Embryonic facial prominence (tissue), 1 donor: ENCODE measurements around the gene LRRC72.
"Not testable (repeated sequence)": the region's sequence is repeated elsewhere in the genome, so short reads cannot be mapped to it uniquely, and the experiment has no call there.

Source experiments
- DNase-seq: peaks from one replicate; pipeline ENCODE4 v3.0.0-alpha.2; 2016; ENCODE audit errors: extremely low spot score

The LRRC72 gene

DNA sequence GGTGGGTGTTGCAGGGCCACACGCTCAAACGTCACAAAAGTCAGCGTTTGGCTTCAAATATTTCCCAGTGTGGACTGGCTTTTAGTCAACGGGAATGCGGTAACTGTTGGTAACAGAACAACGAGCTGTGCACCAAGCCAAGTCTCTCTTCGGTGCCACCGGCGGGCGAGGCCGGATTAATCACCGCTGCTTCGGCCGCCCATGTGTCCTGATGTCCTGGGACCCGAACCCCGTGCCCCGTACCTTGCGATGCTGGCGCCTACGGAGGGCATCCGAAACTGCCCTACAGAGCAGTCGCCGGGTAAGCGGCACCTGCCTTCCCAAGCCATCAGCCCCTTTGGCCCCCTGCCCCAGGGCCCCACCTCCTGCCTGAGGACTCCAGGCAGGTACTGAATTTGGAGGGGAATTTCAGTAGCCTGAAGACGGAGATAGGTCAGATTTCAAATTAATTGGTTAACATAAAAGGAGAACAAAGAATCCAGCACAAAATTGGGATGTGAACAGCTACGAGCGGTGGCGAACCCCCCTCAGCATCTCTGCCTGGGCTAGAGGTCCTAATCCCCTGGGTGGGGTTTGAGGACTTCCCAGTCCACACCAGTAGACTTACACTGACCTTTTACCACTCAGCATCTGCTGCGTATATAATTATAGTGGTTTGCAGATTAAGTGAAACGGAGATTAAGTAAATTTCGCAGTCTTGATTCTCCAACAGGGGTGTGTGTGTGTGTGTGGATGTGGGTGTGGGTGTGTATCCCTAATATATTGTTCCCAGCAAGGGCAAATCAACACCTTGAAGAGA is at the start of gene LRRC72:
Gene LRRC72 (plus strand): TSS at position 84 of the 799 bp plus-strand sequence. CDS start 128 bp downstream, at position 212.
- DNase-seq: no peak

DNA sequence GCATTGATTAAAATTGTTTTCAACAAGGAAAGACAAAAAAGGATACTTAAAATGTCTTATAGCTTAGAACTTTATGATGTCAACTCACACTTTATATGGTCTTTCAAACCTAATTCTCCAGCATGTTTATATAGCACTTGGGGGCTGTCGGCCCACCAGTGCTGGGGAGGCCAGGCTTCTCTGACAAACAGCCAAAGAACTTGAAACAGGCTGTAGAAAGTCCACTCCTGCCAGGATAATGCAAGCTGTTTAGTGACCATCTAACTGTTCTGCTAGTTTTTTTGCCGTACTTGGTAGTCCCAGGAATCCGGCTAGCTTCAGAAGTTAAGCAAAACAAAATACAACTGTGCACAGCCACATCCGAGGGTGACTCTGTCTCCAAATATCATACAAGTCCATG is 47.5 kb upstream of the LRRC72 start:
- DNase-seq: no peak

DNA sequence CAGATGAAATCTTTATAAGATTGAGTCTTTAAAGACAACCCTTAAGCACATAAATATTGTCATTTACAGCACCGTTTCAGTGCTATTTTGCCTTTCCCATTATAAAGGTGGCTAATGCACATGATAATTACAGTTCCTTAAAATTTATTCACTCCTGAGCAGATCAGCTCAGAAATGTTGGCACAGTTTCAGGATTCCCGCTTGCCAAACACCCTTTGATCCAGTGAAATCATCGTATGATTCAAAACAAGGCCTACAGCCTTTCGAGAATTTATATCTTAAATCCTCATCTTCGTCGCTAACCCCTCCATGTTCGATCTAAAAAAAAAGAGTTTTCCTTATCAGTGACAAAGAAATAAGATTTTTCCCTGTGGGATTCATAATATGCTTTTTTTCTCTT is 47.0 kb upstream of the LRRC72 start:
- no peak for DNase-seq

DNA sequence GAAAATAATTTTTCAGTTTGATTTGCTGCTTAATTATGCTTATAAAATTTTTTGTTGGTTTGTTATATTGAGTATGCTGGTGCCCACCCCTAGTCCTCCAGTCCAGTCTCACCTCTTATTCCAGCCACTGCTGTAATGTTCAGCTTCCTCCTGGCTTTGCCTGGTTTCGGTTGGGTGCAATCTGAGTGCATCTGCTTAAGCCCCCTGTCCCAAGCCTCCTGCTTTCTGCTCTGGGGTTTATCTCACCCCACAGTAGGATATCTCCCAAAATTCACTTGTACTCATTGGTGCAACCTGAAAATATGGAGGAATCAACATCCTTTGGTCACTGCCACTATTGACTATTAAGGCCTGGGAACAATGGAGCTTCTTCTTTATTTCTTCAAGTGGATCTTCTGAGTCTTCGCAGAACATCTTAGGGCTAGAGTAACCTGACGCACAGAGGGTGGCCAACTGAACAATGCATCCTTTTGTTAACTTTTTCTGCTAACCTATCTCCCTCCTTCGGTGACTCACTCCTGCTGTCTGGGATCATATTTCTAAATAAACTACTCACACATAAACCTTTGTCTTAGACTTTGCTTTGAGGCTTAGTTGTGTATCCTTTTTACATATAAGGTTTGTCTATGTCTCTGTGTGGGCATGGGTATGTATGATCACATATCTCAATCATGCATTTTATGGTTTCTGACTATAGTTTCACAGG is 42.0 kb upstream of the LRRC72 start:
- no peak for DNase-seq

DNA sequence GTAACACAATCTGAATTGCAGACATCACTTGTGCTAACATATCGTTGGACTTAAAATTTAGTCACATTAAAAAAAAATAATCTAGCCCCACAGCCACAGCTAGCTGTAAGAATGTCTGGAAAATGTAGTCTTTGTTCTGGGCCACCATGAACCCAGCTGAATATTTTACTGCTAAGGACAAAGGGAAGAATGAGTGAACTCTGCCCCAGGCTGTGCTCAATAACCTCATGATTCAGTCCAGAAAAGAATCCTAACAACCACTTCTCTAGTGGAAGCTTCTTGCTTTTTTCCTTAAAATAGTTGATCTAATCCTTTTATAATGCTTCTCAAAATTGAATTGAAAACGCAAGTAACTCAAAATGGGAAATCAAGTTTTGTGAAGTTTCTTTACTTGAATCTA is 35.5 kb upstream of the LRRC72 start:
- no peak for DNase-seq

DNA sequence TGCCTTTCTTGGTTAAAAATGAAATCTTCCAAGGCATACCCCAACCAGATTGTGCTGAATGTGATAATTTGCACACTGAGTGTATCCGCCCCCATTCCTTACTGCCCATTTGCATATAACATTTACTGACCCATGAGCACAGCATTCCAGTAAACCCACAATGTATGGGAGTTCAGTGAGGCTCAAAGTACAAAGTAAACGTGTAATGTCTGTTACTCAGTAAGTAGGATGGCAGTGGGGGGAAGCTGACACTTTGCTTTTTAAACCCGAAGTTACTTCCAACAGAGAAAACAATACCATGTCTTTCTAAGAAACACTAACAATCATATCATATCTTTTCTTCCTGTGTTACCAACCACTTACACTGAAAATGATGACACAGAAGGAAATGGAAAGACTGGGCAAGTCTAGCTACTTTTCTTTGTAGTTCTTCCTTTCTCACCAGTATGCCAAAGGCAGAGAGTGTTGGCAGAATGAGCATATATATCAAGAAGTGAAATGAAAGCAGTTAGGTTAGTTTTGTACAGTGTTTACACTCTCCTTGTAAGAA is 34.0 kb upstream of the LRRC72 start:
- DNase-seq: no peak

DNA sequence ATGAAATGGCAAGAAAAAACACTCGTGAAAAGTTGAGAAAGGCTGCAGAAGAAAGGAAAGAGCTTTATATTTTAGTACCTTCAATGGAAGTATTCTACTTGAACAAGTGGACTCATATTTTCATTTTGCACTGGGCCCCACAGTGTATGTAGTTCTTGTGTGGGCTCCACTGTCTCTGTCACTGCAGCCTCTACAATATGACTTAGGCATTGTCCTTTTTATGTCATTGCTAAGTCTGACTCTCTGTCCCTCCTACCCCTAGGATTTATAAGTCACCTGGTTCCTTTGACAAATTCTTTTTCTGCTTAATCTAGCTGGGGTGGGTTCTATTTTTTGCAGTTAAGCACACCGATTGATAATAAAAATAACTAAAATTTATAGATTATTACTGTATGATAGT is 33.4 kb upstream of the LRRC72 start:
- DNase-seq: no peak

DNA sequence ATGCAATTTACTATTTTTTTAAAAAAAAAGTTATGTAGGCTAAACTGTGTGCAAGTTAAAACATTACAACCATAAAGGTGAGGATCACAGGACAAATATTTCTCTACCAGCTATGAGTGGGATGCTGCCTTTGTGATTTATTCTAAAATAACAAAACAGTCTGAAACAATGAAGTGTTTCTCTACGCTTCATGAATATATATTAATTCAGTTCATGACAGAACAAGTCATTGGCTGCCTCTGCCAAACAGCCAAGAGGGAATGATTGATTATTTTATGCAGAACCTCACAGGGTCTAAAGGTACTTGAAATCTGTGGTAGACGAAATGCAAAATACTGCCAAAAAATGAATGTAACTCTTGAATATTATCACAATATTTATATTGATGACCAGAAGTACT is 32.1 kb upstream of the LRRC72 start:
- no peak for DNase-seq

DNA sequence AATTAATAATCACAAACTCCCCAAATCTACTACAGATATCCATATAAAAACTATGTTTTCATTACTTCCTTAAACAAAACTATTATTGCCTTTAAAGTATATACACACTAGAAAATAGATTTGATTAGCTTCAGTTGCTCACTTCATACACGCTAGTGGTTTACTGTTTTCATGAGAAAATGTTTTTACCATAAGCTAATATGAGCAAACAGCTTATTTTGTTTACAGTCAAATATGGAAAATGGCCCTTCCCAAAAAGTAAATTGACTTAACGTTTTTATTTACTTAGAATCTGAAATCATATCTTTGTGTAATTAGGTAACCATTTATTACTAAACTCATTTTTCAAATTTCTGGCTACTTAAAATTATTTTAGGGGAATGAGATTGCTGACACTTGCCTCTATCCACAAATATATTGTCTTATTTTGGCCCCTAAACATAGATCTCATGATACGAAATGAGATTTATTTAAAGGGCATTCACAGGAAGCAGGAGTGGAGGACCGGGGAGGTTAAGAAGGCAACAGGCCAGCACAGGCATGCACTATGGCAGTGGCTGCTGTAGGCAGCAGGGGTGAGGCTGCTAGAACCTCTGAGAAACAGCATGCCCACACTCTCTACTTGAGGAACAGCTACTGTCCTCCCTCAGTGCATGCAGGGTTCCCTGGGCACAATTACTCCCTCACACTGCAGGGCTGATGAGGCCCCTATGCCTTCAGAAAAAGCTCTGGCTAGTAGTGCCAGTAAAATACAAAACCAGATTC is 31.5 kb upstream of the LRRC72 start:
- no peak for DNase-seq

DNA sequence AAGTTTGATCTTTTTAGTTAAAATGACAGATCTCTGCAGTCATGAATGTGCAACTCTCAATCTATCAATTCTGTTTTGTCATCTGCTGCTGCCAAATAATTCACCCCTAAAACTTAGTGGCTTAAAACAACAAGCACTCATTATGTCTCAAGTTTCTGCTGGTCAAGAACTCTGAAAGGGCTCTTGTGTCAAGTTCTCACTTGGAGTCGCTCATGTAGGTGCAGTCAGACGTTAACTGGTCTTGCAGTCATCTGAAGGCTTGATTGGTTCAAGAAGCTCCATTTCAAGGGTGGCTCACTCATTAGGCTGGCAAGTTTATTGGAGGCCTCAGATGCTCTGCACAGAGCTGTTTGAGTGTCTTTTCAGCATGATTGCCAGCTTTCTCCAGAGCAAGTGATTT is 28.5 kb upstream of the LRRC72 start:
- no peak for DNase-seq

DNA sequence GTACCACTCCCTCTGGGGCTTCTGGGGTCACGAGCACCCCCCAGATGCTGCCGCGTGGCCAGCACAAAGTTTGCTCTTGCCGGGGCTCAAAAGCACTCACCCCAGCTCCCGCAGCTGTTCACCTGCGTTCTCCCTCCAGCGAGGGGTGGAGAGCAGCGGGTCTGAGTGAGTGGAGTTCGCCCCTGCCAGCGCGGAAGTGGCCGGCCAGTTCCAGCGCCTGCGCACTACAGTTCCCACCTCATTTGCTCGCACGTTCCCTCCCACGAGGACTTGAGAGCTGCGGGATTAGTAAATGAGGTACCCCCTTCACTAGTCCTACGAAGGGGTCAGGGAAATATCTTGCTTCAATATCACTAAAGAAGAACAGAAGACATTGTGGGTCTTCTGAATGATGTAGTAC is 24.3 kb upstream of the LRRC72 start:
- DNase-seq: no peak

DNA sequence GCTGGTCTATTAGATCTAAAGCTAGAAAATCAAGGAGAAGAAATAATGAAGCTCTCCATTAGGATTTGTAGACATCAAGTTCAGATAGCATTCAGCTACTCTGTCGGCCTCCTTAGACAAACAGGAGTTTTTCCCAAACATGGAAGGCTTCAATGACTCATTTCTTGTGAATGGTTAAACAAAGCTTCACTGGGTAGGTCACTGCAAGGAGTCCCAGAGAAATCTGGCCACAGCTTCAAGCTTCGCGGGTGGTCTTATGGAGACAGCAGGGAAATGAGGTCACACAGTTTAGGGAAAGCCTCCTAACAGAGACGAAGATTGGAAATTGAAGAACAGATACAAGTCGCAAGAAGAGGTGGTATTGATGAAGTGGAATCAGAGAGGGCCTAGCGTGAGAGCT is 22.6 kb upstream of the LRRC72 start:
- DNase-seq: no peak

DNA sequence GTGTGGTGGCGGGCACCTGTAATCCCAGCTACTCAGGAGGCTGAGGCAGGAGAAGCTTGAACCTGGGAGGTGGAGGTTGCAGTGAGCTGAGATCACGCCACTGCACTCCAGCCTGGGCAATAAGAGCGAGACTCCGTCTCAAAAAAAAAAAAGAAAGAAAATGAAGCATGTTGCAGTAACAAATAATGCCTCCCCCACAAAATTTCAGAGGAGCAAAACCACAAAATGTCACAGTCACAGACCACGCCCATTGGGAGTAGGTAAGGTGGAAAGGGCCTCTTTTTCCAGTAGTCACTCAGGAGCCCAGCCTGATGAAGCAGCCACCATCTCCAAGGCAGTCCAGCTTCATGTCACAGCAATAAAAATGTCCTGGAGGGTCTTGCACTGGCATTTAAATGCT is 20.2 kb upstream of the LRRC72 start:
- not testable (repeated sequence) for DNase-seq

DNA sequence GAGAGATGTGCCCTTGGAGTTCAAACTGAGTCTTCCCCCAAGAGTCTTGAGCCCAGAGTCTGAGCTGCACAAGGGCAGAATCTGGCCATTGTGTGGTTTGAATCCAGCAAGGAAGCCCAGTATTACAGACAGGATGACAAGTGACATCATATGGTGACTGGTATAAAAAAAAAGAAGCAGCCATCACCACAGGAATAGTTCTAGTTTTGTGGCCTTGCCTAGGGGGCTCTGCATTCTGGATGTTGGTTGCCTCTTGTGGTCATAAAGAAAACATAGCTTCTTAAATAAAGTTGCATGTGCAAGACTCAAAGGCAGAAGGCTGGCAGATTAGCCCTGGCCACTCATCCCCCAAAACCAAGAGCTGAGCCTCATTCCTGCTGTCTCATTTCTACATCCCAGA is 16.8 kb upstream of the LRRC72 start:
- no peak for DNase-seq

DNA sequence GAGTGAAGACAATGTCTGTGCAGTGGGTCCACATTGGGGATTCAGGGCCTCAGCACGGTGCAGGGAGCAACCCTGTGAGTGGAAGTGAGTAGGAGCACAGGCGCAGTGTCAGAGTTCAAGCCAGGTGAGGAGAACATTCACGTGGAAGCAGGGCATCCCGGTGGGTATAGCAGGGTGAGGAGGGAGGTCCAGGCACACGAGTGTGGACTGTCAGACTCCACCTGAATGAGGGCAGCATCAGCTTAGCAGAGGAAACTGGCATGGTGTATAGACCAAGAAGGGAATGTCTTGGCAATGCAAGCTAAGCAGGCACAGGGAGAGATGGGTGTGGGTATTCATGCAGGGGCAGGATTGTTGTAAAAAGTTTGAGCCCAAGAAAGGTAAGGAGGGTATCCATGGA is 15.3 kb upstream of the LRRC72 start:
- no peak for DNase-seq

DNA sequence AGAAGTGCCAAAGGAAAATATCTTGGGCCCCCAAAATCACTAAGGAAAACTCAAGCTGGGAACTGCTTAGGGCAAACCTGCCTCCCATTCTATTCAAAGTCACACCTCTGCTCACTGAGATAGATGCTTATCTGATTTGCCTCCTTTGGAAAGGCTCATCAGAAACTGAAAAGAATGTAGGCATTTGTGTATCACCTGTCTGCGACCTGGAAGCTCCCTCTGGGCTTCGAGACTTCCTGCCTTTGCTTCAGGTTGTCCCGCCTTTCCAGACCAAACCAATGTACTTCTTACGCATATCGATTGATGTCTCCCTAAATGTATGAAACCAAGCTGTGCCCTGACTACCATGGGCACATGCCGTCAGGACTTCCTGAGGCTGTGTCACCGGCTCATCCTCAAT is 14.5 kb upstream of the LRRC72 start:
- DNase-seq: no peak

DNA sequence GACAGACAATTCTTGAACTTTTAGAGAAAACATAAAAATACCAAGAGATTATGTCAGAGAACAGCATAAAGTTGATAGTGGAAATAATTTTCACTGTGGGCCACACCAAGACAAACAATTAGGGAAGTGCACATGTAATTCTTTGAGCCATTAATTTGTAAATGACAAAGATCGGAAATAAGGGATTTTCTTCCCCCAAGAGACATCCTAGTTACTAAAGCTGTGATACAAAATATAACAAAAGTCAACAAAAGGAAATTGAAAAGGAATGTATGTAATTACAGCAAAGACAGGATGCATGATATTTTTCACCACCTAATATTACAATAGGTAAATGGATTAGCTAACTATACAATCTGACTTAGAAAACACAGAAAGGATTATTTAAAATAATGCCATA is 12.4 kb upstream of the LRRC72 start:
- DNase-seq: no peak

DNA sequence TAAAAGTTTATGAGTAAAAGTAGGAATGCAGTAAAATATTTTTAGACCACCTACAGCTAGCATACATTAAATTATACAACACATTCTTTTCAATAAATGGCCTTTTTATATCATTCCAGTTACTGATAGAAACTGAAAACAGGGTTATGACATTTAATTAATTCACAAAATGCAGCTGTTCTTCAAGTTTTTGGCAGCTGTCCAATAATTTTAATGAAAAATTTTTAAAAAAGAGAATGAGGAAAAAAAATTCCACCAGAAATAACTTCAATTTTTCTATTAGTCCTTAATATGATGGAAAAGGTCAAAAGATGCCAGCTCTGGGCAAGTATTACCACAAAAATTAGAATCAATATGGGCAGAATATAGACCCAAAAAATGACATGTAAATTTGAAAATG is 11.9 kb upstream of the LRRC72 start:
- no peak for DNase-seq

DNA sequence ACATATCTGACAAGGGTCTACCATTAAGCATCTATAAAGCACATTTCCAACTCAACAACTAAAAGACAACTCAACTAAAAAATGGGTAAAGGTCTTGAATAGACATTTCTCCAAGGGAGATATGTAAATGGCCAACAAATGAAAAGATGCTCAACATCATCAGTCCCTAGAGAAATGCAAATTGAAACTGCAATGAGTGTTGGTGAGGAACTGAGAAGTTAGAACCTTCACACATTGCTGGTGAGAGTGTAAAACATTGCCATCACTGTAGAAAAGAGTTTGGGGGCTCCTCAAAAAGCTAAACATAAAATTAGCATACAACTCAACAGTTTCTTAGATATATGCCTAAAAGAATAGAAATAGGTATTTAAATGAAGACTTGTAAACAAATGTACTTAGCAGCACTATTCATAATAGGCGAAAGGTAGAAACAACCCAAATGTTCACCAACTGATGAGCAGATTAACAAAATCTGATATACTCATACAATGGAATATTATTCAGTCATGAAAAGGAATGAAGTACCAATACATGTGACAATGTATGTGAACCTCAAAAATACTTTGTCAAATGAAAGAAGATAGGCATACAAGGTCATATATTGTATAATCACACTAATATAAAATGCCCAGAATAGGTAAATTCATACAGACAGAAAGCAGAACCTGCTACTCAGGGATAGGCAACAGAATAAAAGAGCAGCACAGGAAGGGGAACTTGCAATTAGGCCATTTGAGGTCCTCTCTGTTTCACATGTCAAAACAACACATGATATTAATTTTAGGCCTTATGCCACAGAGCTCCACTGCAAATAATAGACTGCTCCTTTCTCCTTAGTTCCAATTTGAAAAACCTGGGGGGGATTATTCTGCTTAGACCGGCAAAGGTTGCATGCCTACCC is 10.6 kb upstream of the LRRC72 start:
- DNase-seq: no peak

DNA sequence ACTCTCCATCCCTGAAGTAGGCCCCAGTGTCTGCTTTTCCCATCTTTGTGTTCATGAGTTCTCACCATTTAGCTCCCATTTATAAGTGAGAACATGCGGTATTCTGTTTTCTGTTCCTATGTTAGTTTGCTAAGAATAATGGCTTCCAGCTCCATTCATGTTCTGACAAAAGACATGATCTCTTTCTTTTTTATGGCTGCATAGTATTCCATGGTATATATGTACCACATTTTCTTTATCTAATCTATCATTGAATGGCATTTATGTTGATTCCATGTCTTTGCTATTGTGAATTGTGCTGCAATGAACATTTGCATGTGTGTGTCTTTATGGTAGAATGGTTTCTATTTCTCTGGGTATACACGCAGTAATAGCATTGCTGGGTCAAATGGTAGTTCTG is 6.6 kb upstream of the LRRC72 start:
- not testable (repeated sequence) for DNase-seq

DNA sequence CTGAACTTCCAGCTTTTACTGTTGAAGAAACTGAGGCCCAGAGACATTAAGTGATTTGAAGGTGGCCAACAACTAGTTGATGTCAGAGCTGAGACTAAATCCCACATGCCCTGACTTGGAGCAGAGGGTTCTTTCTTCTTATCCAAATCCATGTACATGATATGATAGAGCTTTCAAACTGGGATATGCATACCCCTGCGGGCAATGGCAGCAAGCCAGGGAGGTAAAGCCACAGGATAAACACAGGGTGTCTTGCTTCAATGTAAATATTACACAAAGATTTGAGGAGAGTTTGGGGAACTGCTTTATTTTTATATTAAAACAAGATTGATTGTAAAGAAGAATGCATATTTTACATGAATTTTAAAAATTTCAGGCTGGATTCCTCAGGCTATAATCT is 2.3 kb upstream of the LRRC72 start:
- DNase-seq: no peak
